A549 (cell line): ENCODE data around the gene APC2. TPM values are rescaled to one million over a fixed set of nuclear protein-coding genes. Genes with fewer than 3 reads are reported as not detected.

Experiments used
- ATAC-seq, 2 experiments: fragments of 200-7000 bp in 1 of 2; fragments of >200 bp in 1 of 2; cut with Nextera tagmentation in 1 of 2; cut with Tn5 transposase in 1 of 2; 3 replicates each; pipeline versions ENCODE4 v1.8.0 to v1.9.1; 2018 to 2020; ENCODE audit warnings: mild to moderate bottlenecking in 1 of 2, moderate library complexity in 1 of 2
- CTCF ChIA-PET: fragments of 300-600 bp; sonication (Branson Sonifier 250); formaldehyde crosslinking; extraction: SDS; loops from one replicate; lab custom pipeline; 2021; ENCODE audit warnings: antibody characterized with exemption, inconsistent platforms; lab: Yijun Ruan, JAX
- POLR2A ChIA-PET: fragments of 350-600 bp; formaldehyde crosslinking; extraction: SDS; loops from one replicate; lab custom pipeline; 2021; ENCODE audit warnings: antibody characterized with exemption, inconsistent platforms; lab: Yijun Ruan, JAX
- DNase-seq, 2 experiments: peaks; one replicate each; pipeline versions ENCODE4 v3.0.0 to v3.0.0-alpha.2; 2011 to 2016; ENCODE audit warnings: low read depth in 1 of 2, low spot score in 1 of 2
- FAIRE-seq: peaks from 2 replicates; lab custom pipeline; 2011; peaks lifted over from hg19 to GRCh38; lab: Jason Lieb, UNC
- H3K27ac ChIP-seq, 2 experiments: fragments of >200 bp; sonication (Bioruptor Twin); formaldehyde crosslinking; 3 replicates each; pipeline ENCODE4 v1.5.1; 2016 to 2017
- H3K4me1 ChIP-seq: fragments of >200 bp; sonication (Bioruptor Twin); formaldehyde crosslinking; 3 replicates; pipeline ENCODE4 v1.6.1; 2016
- H3K4me2 ChIP-seq: fragments of >200 bp; sonication (Bioruptor Twin); formaldehyde crosslinking; 3 replicates; pipeline ENCODE4 v1.6.1; 2016
- H3K4me3 ChIP-seq: fragments of >200 bp; sonication (Bioruptor Twin); formaldehyde crosslinking; 3 replicates; pipeline ENCODE4 v1.5.1; 2016
- H3K9me3 ChIP-seq: fragments of >200 bp; sonication (Bioruptor Twin); formaldehyde crosslinking; 3 replicates; pipeline ENCODE4 v1.6.1; 2016
- CHD2 ChIP-seq: fragments of 150-350 bp; IDR thresholded peaks from 2 replicates; pipeline ENCODE4 v1.6.1; 2014; ENCODE audit warnings: low read length; ENCODE audit not compliant: partially characterized antibody
- CTCF ChIP-seq: fragments of >200 bp; sonication (Bioruptor Twin); formaldehyde crosslinking; IDR thresholded peaks from 3 replicates; pipeline ENCODE4 v1.5.1; 2016
- E2F6 ChIP-seq: IDR thresholded peaks from 2 replicates; pipeline ENCODE4 v1.6.1; 2012; ENCODE audit warnings: low read depth, borderline replicate concordance
- ELK1 ChIP-seq: fragments of 150-350 bp; IDR thresholded peaks from 2 replicates; pipeline ENCODE4 v1.6.1; 2014; ENCODE audit warnings: low read depth, mild to moderate bottlenecking, low read length
- EP300 ChIP-seq, 2 experiments: fragments of >200 bp; sonication (Bioruptor Twin); formaldehyde crosslinking; IDR thresholded peaks; 2 replicates in 1 of 2; 3 replicates in 1 of 2; pipeline ENCODE4 v1.6.1; 2016 to 2017
- ESRRA ChIP-seq: fragments of 150-350 bp; IDR thresholded peaks from 2 replicates; pipeline ENCODE4 v1.6.1; 2014; ENCODE audit warnings: mild to moderate bottlenecking, low read length, borderline replicate concordance
- FOSB ChIP-seq: fragments of 250-450 bp; sonication (Bioruptor Pico); IDR thresholded peaks from 2 replicates; pipeline ENCODE4 v1.5.0; 2020; ENCODE audit warnings: mild to moderate bottlenecking, moderate library complexity
- HOXA7 ChIP-seq: fragments of 250-450 bp; sonication (Bioruptor Pico); IDR thresholded peaks from 2 replicates; pipeline ENCODE4 v1.5.0; 2020; ENCODE audit warnings: mild to moderate bottlenecking, moderate library complexity
- HOXB5 ChIP-seq: fragments of 250-450 bp; sonication (Bioruptor Pico); IDR thresholded peaks from 2 replicates; pipeline ENCODE4 v1.5.0; 2020; ENCODE audit warnings: mild to moderate bottlenecking, moderate library complexity
- MAX ChIP-seq: IDR thresholded peaks from 2 replicates; pipeline ENCODE4 v1.6.1; 2012
- MAZ ChIP-seq: fragments of 150-350 bp; IDR thresholded peaks from 2 replicates; pipeline ENCODE4 v1.6.1; 2014; ENCODE audit warnings: antibody characterized with exemption, low read depth, low read length, borderline replicate concordance
- NR3C1 ChIP-seq: fragments of >200 bp; sonication (Bioruptor Twin); formaldehyde crosslinking; IDR thresholded peaks from 3 replicates; pipeline ENCODE4 v1.6.1; 2017
- POLR2A ChIP-seq: IDR thresholded peaks from 2 replicates; pipeline ENCODE4 v1.6.1; 2012; ENCODE audit warnings: mild to moderate bottlenecking, low read length
- POLR2AphosphoS2 ChIP-seq: conservative IDR thresholded peaks from 2 replicates; pipeline ENCODE4 v1.6.1; 2012; ENCODE audit warnings: low read length, improper control_type of control experiment, inconsistent platforms
- RAD21 ChIP-seq, 2 experiments: fragments of >200 bp in 1 of 2; sonication (Bioruptor Twin) in 1 of 2; formaldehyde crosslinking in 1 of 2; IDR thresholded peaks in 1 of 2; conservative IDR thresholded peaks in 1 of 2; 2 replicates in 1 of 2; 3 replicates in 1 of 2; pipeline ENCODE4 v1.6.1; 2012 to 2018; ENCODE audit warnings: inconsistent platforms in 1 of 2
- RCOR1 ChIP-seq: fragments of 150-350 bp; IDR thresholded peaks from 2 replicates; pipeline ENCODE4 v1.6.1; 2014; ENCODE audit warnings: antibody characterized with exemption, low read length, low read depth
- RFX5 ChIP-seq: fragments of 450-650 bp; IDR thresholded peaks from 2 replicates; pipeline ENCODE4 v1.7.1; 2014; ENCODE audit warnings: antibody characterized with exemption, mild to moderate bottlenecking, moderate library complexity
- RNF2 ChIP-seq: fragments of 200-600 bp; sonication (generic); IDR thresholded peaks from 2 replicates; pipeline ENCODE4 v1.6.1; 2016; ENCODE audit warnings: low read depth, mild to moderate bottlenecking, antibody characterized with exemption, moderate library complexity, borderline replicate concordance
- SREBF2 ChIP-seq: fragments of 450-650 bp; IDR thresholded peaks from 2 replicates; pipeline ENCODE4 v1.6.1; 2014; ENCODE audit warnings: mild to moderate bottlenecking, moderate library complexity
- ZFP36 ChIP-seq: fragments of 450-650 bp; IDR thresholded peaks from 2 replicates; pipeline ENCODE4 v1.6.1; 2014; ENCODE audit warnings: borderline replicate concordance; ENCODE audit not compliant: partially characterized antibody
- ZSCAN20 ChIP-seq: fragments of 250-450 bp; sonication (Bioruptor Pico); IDR thresholded peaks from 2 replicates; pipeline ENCODE4 v1.8.0; 2022; ENCODE audit warnings: mild to moderate bottlenecking, moderate library complexity
- WGBS: methylation state at CpG from one replicate; pipeline ENCODE4 v1.1.6; 2017; ENCODE audit errors: missing lambda C conversion rate; 5-methylcytosine and 5-hydroxymethylcytosine counted together
- polyA plus RNA-seq, 4 experiments: library from polyadenylated mRNA; depleted of rRNA in 3 of 4; stranded (reverse); fragments of >200 nt; fragmentation: RNase III in 1 of 4; extraction: RNeasy Plus Mini Kit Qiagen cat#74134 plus additional on column Dnase treatment in 1 of 4; gene quantifications; 2 replicates in 3 of 4; 3 replicates in 1 of 4; pipeline ENCODE4 v1.2.3, GENCODE V29; 2011 to 2017

The APC2 gene
- polyA plus RNA-seq, 2 of the 4 experiments (the other 2 are of a cell fraction) = 0.36 to 1.6 TPM

DNA sequence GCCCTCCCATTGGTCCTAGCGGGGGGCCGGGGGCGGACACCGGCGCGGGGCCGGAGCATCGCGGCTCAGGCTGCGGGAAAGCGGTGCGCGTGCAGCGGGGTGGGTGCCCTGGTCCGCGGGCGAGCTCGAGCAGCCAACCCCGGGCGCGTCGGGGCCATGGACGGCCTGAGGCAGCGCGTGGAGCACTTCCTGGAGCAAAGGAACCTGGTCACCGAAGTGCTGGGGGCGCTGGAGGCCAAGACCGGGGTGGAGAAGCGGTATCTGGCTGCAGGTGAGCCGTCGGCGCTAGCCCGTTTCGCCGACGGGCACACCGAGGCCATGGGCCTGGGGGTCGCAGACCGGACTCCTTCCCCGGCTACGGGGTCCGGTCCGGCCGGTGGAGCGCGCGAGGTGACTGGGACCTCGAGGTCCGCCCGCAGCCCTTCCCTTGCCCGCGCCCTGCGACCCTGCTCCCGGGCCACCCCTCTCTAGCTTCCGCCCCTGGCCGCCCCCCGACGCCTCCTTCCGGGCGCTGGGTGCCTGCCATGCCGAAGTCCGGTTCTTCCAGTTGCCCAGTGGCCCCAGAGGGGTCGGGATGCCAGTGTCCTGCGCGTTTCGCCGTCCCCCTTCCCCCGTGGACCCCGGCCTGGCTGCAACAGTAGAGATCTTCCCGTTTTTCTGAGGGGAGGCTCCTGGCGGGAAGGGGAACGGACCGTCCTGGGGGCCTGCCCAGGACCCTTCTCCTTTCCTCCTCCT, 41.4 kb downstream of the APC2 start, which contains the start of gene REEP6:
Gene REEP6 (plus strand): TSS at position 68 of the 735 bp plus-strand sequence. CDS start 89 bp downstream, at position 157.
- Histone ChIP-seq H3K4me2 (peak within 1 kb of the TSS; percentile 83), H3K9me3 (no peaks in the 10 kb centered on the region), H3K4me3 (peak within 1 kb of the TSS; percentile 48), H3K27ac (peak within 1 kb of the TSS; percentile 76 to 96), H3K4me1 (peaks cover 18% of the 10 kb centered on the region; the same call in 2 of the 3 replicates)
- 25% methylated on average over 23 of the region's 73 CpGs for WGBS
- ChIA-PET POLR2A (interaction anchor here (0.6 to 1.1 kb wide), 5 partner anchors 16 to 216 kb away, joined by 3 to 4 read pairs (median 4); partner anchors contain the start of gene FAM174C), CTCF (interaction anchor here (0.9 to 1.8 kb wide), 4 partner anchors 12 to 18 kb away, joined by 3 to 6 read pairs (median 4); no protein-coding TSS in a partner anchor)
- TF ChIP-seq MAX (peak; percentile 45; the same call in 1 of the 2 replicates), POLR2AphosphoS2 (no peak), RNF2 (0 out of 2 replicates have a peak, but pooled peaks have one; percentile 45), POLR2A (peak; percentile 47; the same call in 1 of the 2 replicates), E2F6 (0 out of 2 replicates have a peak, but pooled peaks have one; percentile 37)
- no peak for FAIRE-seq
- no peak for DNase-seq
- ATAC-seq = no peak; a peak in 1 of 6 replicates

DNA sequence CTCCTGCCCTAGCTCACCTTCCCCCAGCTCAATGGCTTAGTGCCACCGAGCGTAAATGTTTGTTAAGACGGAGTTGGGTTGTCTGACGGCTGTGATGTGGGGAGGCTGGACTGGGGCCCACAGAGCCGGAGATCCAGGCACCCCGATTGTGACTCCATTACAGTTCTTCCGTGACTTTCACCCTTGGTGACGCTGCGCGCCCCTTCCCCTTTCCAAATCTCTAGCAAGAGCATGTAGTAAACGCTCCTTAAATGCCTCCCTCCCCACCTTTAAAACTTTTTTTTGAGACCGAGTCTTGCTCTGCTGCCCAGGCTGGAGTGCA, 41.9 kb downstream of the APC2 start:
- H3K4me3 ChIP-seq = no peak overlapping the region; the same call in 2 of the 3 replicates
- no peak overlapping the region for H3K27ac ChIP-seq
- ChIA-PET POLR2A (no interaction called here), CTCF (interaction anchor here (1.0 to 1.2 kb wide), 2 partner anchors 11 to 16 kb away, joined by 4 to 5 read pairs; no protein-coding TSS in a partner anchor)
- H3K4me2 ChIP-seq = peak overlapping the region; percentile 77
- DNase-seq = no peak
- 82% methylated on average over 11 of the region's 12 CpGs for WGBS
- no peaks in the 10 kb centered on the region for H3K9me3 ChIP-seq
- TF ChIP-seq MAX (no peak), SREBF2 (no peak), EP300 (IDR thresholded peaks at IDR 0.05) (no peak), RFX5 (no peak), RAD21 (conservative IDR thresholded peaks at IDR 0.05 in 1 of 2, IDR thresholded peaks at IDR 0.05 in 1 of 2) (no peak), ZSCAN20 (CRISPR knock-in tag) (no peak), FOSB (no peak), ZFP36 (no peak), RCOR1 (no peak), ELK1 (no peak), HOXA7 (no peak), MAZ (no peak), HOXB5 (CRISPR knock-in tag) (no peak), ESRRA (no peak)
- no peak for FAIRE-seq
- peaks cover 18% of the 10 kb centered on the region; the same call in 2 of the 3 replicates for H3K4me1 ChIP-seq
- no peak for ATAC-seq

- ChIA-PET CTCF (interaction anchor here (1.2 kb wide), 1 partner anchor 16 kb away, joined by 5 read pairs; no protein-coding TSS in a partner anchor), POLR2A (interaction anchor here (0.6 kb wide), 1 partner anchor 100 kb away, joined by 3 read pairs; the partner anchor contains the start of gene MBD3)
- FAIRE-seq (no peak), DNase-seq (no peak), ATAC-seq (no peak)
- Histone ChIP-seq H3K4me2 (no peak overlapping the region; the same call in 2 of the 3 replicates), H3K4me3 (no peak overlapping the region), H3K4me1 (peaks cover 18% of the 10 kb centered on the region; the same call in 2 of the 3 replicates), H3K27ac (peak overlapping the region in 1 of 2 experiments; percentile 33; a peak in 1 of 6 replicates), H3K9me3 (no peaks in the 10 kb centered on the region)
- 66% methylated on average over 8 of the region's 10 CpGs for WGBS
- TF ChIP-seq RFX5 (no peak), RCOR1 (no peak), CTCF (no peak), CHD2 (no peak), NR3C1 (no peak)
Observed at GRCh38 chr19:1492474-1493006, 42.6 kb downstream of the APC2 start.
